Mesendoderm (in vitro differentiated cells): Measurements from ENCODE around the gene ATP1A4.

ENCODE experiments used
- DNase-seq: peaks from one replicate; pipeline ENCODE4 v3.0.0; 2013
- H2AK5ac ChIP-seq: 2 replicates; pipeline ENCODE4 v1.6.1; 2013; ENCODE audit warnings: low read length, inconsistent platforms
- H2BK120ac ChIP-seq: 2 replicates; pipeline ENCODE4 v1.6.1; 2013; ENCODE audit warnings: low read depth, mild to moderate bottlenecking, low read length, moderate library complexity, mixed read lengths
- H2BK15ac ChIP-seq: replicated peaks from 2 replicates; pipeline ENCODE4 v1.6.1; 2013; ENCODE audit warnings: low read depth, mild to moderate bottlenecking, moderate library complexity
- H2BK5ac ChIP-seq: 2 replicates; pipeline ENCODE4 v1.6.1; 2013; ENCODE audit warnings: low read length, inconsistent platforms
- H3K18ac ChIP-seq: 2 replicates; pipeline ENCODE4 v1.6.1; 2013; ENCODE audit warnings: mild to moderate bottlenecking, low read length, mixed read lengths
- H3K23ac ChIP-seq: one replicate; pipeline ENCODE4 v1.6.1; 2013; ENCODE audit warnings: low read length
- H3K27ac ChIP-seq: 2 replicates; pipeline ENCODE4 v1.5.1; 2013; ENCODE audit warnings: low read depth, mild to moderate bottlenecking, inconsistent platforms, low read length, moderate library complexity
- H3K27me3 ChIP-seq: 2 replicates; pipeline ENCODE4 v1.6.1; 2013; ENCODE audit warnings: low read length, control low read depth, mild to moderate bottlenecking, inconsistent platforms; ENCODE audit not compliant: insufficient read depth, poor library complexity
- H3K36me3 ChIP-seq: 2 replicates; pipeline ENCODE4 v1.6.1; 2013; ENCODE audit warnings: low read length, inconsistent platforms; ENCODE audit not compliant: control insufficient read depth, insufficient read depth
- H3K4ac ChIP-seq: one replicate; pipeline ENCODE4 v1.6.1; 2013; ENCODE audit warnings: low read depth, mild to moderate bottlenecking, low read length, moderate library complexity
- H3K4me1 ChIP-seq: 2 replicates; pipeline ENCODE4 v1.6.1; 2013; ENCODE audit warnings: low read depth, low read length, inconsistent platforms; ENCODE audit not compliant: control insufficient read depth
- H3K4me2 ChIP-seq: 2 replicates; pipeline ENCODE4 v1.6.1; 2013; ENCODE audit warnings: low read length
- H3K4me3 ChIP-seq: 2 replicates; pipeline ENCODE4 v1.5.1; 2013; ENCODE audit warnings: mild to moderate bottlenecking, low read length
- H3K56ac ChIP-seq: one replicate; pipeline ENCODE4 v1.6.1; 2013; ENCODE audit warnings: low read length
- H3K79me1 ChIP-seq: 2 replicates; pipeline ENCODE4 v1.6.1; 2013; ENCODE audit warnings: low read length, inconsistent platforms
- H3K79me2 ChIP-seq: 2 replicates; pipeline ENCODE4 v1.6.1; 2013; ENCODE audit warnings: mild to moderate bottlenecking, low read length; ENCODE audit not compliant: control insufficient read depth, insufficient read depth
- H3K9ac ChIP-seq: 2 replicates; pipeline ENCODE4 v1.6.1; 2013; ENCODE audit warnings: low read length, inconsistent platforms
- H4K5ac ChIP-seq: one replicate; pipeline ENCODE4 v1.6.1; 2013; ENCODE audit warnings: low read length
- H4K8ac ChIP-seq: one replicate; pipeline ENCODE4 v1.6.1; 2013; ENCODE audit warnings: low read depth, mild to moderate bottlenecking, control low read depth, low read length, moderate library complexity
- WGBS: extraction: QIAGEN DNeasy Blood & Tissue Kit; methylation state at CpG from one replicate; pipeline ENCODE4 v1.1.7; 2013; ENCODE audit warnings: low lambda C conversion rate, missing lambda C conversion rate; ENCODE audit not compliant: insufficient coverage; ENCODE audit errors: extremely low coverage; 5-methylcytosine and 5-hydroxymethylcytosine counted together

Gene ATP1A4

DNA sequence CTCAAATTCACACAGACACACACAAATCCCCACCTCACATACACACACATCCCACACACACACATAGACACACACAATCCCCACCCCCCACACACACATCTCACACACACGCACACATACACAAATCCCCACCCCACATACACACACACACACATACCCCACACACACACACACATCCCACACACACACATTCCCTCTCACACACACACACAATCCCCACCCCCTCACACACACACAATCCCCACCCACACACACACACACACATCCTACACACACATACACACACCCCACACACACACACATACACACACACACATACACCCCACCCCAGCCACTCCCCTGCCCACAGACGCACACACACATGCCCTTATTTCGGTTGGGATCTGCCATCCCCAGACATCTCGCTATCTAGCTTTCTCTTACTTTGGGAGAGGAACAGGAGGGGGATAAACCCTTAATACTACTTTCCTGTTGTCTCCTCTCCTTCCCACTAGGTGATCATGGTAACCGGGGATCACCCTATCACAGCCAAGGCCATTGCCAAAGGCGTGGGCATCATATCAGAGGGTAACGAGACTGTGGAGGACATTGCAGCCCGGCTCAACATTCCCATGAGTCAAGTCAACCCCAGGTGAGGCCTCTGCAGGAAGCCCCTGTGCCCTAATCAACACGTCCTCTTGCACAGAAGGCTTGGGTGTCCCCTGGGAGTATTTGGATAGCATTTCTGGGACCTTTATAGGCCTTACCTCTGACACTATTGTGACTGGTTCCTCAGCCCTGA lies 17.2 kb upstream of the ATP1A4 start:
- DNase-seq = no peak
- Histone ChIP-seq H3K36me3 (no peaks in the 10 kb centered on the region), H3K79me2 (no peaks in the 10 kb centered on the region)

DNA sequence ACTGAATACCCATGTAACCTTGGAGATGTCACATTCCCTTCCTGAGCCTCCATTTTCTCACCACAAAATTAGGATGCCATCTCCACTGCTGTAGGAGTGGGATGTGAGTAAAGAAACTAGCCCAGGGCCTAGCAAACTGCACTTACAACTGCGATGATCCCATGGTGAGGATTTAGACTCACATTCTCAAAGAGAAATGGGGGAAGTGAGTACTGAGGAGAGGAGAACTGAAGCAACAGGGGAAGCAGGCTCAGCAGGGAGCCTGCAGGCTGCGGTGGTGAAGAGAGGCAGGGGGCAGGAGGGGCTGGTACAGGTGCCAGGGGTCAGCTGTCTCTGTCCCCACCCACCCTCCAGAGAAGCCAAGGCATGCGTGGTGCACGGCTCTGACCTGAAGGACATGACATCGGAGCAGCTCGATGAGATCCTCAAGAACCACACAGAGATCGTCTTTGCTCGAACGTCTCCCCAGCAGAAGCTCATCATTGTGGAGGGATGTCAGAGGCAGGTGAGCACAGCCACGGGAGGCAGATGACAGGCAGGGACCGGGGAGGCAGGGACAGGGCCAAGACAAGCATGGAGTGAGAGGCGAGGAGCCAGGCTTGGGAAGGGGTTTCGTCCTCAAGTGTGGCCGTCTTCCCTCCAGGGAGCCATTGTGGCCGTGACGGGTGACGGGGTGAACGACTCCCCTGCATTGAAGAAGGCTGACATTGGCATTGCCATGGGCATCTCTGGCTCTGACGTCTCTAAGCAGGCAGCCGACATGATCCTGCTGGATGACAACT lies 16.4 kb upstream of the ATP1A4 start:
- Histone ChIP-seq H3K27me3 (no peaks in the 10 kb centered on the region), H3K79me2 (no peaks in the 10 kb centered on the region), H4K5ac (no peak overlapping the region), H4K8ac (no peak overlapping the region), H3K36me3 (no peaks in the 10 kb centered on the region), H3K79me1 (no peaks in the 10 kb centered on the region), H3K4ac (no peak overlapping the region), H2BK15ac (no peak overlapping the region), H3K23ac (no peak overlapping the region), H2AK5ac (no peak overlapping the region), H2BK120ac (no peak overlapping the region), H3K4me1 (no peaks in the 10 kb centered on the region), H3K18ac (no peak overlapping the region), H3K9ac (no peak overlapping the region), H3K27ac (no peak overlapping the region), H3K4me3 (no peak overlapping the region), H2BK5ac (no peak overlapping the region), H3K56ac (no peak overlapping the region), H3K4me2 (no peak overlapping the region)
- no CpG with 5 or more reads among the region's 20 CpGs for WGBS
- DNase-seq = no peak

More for the DNA sequence above, 17.2 kb upstream of the ATP1A4 start:
- Histone ChIP-seq H2AK5ac (no peak overlapping the region), H4K8ac (no peak overlapping the region), H3K56ac (no peak overlapping the region), H3K27me3 (no peaks in the 10 kb centered on the region), H3K27ac (no peak overlapping the region), H3K4me3 (no peak overlapping the region), H4K5ac (no peak overlapping the region), H3K79me1 (no peaks in the 10 kb centered on the region), H2BK15ac (no peak overlapping the region), H3K9ac (no peak overlapping the region), H2BK5ac (no peak overlapping the region), H3K23ac (no peak overlapping the region), H2BK120ac (no peak overlapping the region), H3K4me2 (no peak overlapping the region), H3K4ac (no peak overlapping the region), H3K4me1 (no peaks in the 10 kb centered on the region), H3K18ac (no peak overlapping the region)
- 100% methylated on average over 1 of the region's 9 CpGs for WGBS

DNA sequence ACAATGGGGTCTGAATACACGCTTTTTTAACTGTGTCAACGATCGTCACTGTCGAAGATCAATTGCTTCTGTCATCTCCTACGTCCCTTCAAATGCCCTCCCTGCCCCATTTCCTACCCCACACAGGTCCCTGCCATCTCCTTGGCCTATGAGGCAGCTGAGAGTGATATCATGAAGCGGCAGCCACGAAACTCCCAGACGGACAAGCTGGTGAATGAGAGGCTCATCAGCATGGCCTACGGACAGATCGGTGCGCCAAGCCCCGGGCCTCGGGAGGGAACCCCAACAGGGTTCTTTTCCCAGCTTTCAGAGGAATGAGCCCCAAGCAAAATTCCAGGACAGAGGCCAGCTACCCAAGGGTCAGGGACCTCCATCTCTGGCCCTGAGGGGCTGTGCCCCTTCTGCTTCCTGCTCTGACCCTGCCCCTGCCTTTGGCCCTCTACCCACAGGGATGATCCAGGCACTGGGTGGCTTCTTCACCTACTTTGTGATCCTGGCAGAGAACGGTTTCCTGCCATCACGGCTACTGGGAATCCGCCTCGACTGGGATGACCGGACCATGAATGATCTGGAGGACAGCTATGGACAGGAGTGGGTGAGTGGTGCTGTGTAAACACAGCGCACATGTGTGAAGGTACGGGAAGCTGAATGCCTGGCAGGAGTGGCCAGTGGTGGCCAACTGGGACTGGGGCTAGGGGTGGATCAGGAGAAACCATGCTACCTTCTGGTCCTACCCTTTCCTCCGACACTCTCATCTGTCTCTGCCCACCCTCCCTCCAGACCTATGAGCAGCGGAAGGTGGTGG lies 15.1 kb upstream of the ATP1A4 start:
- H4K5ac ChIP-seq = no peak overlapping the region

GRCh38 chr1:160136926-160137200 lies 14.5 kb upstream of the ATP1A4 start:
- H4K5ac ChIP-seq = no peak overlapping the region
- H3K4me2 ChIP-seq = no peak overlapping the region
- DNase-seq = no peak
- no peak overlapping the region for H3K23ac ChIP-seq
- H3K4ac ChIP-seq = no peak overlapping the region
- H2AK5ac ChIP-seq = no peak overlapping the region
- H2BK120ac ChIP-seq = no peak overlapping the region
- H3K79me1 ChIP-seq = no peaks in the 10 kb centered on the region
- no peak overlapping the region for H3K9ac ChIP-seq
- no peaks in the 10 kb centered on the region for H3K4me1 ChIP-seq
- no peak overlapping the region for H3K4me3 ChIP-seq
- no peaks in the 10 kb centered on the region for H3K36me3 ChIP-seq
- no peak overlapping the region for H4K8ac ChIP-seq
- no peak overlapping the region for H3K27ac ChIP-seq
- no peak overlapping the region for H3K56ac ChIP-seq
- no peak overlapping the region for H2BK5ac ChIP-seq
- no peak overlapping the region for H3K18ac ChIP-seq
- no peaks in the 10 kb centered on the region for H3K79me2 ChIP-seq
- no peaks in the 10 kb centered on the region for H3K27me3 ChIP-seq
- no peak overlapping the region for H2BK15ac ChIP-seq
- no CpG with 5 or more reads among the region's 5 CpGs for WGBS

More for the DNA sequence above, 15.1 kb upstream of the ATP1A4 start:
- DNase-seq = no peak
- Histone ChIP-seq H3K56ac (no peak overlapping the region), H3K23ac (no peak overlapping the region), H2AK5ac (no peak overlapping the region), H2BK120ac (no peak overlapping the region), H2BK5ac (no peak overlapping the region), H3K27me3 (no peaks in the 10 kb centered on the region), H3K27ac (no peak overlapping the region), H3K79me2 (no peaks in the 10 kb centered on the region), H2BK15ac (no peak overlapping the region), H3K18ac (no peak overlapping the region), H3K9ac (no peak overlapping the region), H4K8ac (no peak overlapping the region), H3K79me1 (no peaks in the 10 kb centered on the region), H3K4me3 (no peak overlapping the region), H3K36me3 (no peaks in the 10 kb centered on the region), H3K4me2 (no peak overlapping the region), H3K4me1 (no peaks in the 10 kb centered on the region), H3K4ac (no peak overlapping the region)
- WGBS = no CpG with 5 or more reads among the region's 22 CpGs

- Histone ChIP-seq H2BK120ac (no peak overlapping the region), H3K27me3 (no peaks in the 10 kb centered on the region), H3K79me1 (no peaks in the 10 kb centered on the region), H2AK5ac (no peak overlapping the region), H2BK15ac (no peak overlapping the region), H3K27ac (no peak overlapping the region), H3K9ac (no peak overlapping the region), H3K79me2 (no peaks in the 10 kb centered on the region), H3K4me1 (no peaks in the 10 kb centered on the region), H3K4ac (no peak overlapping the region), H4K5ac (no peak overlapping the region), H4K8ac (no peak overlapping the region), H3K23ac (no peak overlapping the region), H3K56ac (no peak overlapping the region), H3K4me2 (no peak overlapping the region), H3K36me3 (no peaks in the 10 kb centered on the region), H3K4me3 (no peak overlapping the region), H2BK5ac (no peak overlapping the region), H3K18ac (no peak overlapping the region)
- no peak for DNase-seq
- no CpG with 5 or more reads among the region's 8 CpGs for WGBS
Measured at GRCh38 chr1:160137216-160137862, 14.1 kb upstream of the ATP1A4 start.
